Measurements from ENCODE around the gene SLC35A3. TPM values are rescaled to one million over a fixed set of nuclear protein-coding genes. Genes with fewer than 3 reads are reported as not detected.

SLC35A3 gene
- total RNA-seq, 4 donors from 2014 or later = 14.3 to 23.5 (median 17.2) TPM

DNA sequence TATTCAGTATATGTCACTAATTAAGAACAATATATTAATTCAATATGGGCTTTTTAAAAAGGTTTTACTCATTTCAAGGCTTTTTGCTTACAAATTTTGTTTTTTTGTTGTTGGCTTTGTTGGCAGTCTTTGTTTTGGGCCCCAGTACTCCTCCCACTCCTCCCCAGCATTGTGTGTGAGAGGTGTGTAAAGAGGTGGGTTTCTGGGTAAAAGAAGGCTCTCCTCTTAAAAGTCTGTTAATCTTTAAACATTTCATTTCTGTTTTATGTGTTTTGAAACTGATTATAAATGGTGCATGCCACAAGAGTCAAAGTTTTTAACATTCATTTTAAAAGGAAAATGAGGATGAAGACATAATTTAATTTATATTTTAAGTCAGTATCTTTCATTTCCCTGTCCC, 83.3 kb downstream of the SLC35A3 start:
- DNase-seq (ENCODE audit: low spot score in 2 of 2) = no peak
- H3K27me3 ChIP-seq = no peaks in the 10 kb centered on the region

DNA sequence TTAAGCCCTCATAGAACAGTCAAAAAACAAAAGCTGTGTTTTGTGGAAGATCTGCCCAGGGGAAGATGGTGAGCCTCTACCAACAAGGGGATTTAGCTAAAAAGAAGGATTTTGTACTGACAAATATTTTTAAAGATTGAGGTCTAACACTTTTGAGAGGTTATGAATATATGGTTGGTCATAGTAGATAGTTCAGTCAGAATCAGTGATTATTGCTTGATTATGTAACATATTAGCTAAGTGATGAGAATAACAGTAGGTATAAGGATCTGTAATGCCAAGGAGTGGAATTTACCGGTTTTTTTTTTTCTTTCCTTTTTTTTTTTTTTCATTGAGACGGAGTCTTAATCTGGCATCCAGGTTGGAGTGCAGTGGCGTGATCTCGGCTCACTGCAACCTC, 83.9 kb downstream of the SLC35A3 start:
- DNase-seq (ENCODE audit: low spot score in 2 of 2) = no peak
- Histone ChIP-seq H3K9me3 (no peaks in the 10 kb centered on the region), H3K4me3 (no peak overlapping the region), H3K4me1 (peaks cover 8% of the 10 kb centered on the region), H3K36me3 (peaks cover 14% of the 10 kb centered on the region), H3K27ac (no peak overlapping the region), H3K27me3 (no peaks in the 10 kb centered on the region)
- TF ChIP-seq EP300 (IDR thresholded peaks at IDR 0.05) (no peak), POLR2AphosphoS5 (IDR thresholded peaks at IDR 0.05) (no peak), POLR2A (IDR thresholded peaks at IDR 0.05) (no peak)
- TF ChIP-seq, protein P1, sequence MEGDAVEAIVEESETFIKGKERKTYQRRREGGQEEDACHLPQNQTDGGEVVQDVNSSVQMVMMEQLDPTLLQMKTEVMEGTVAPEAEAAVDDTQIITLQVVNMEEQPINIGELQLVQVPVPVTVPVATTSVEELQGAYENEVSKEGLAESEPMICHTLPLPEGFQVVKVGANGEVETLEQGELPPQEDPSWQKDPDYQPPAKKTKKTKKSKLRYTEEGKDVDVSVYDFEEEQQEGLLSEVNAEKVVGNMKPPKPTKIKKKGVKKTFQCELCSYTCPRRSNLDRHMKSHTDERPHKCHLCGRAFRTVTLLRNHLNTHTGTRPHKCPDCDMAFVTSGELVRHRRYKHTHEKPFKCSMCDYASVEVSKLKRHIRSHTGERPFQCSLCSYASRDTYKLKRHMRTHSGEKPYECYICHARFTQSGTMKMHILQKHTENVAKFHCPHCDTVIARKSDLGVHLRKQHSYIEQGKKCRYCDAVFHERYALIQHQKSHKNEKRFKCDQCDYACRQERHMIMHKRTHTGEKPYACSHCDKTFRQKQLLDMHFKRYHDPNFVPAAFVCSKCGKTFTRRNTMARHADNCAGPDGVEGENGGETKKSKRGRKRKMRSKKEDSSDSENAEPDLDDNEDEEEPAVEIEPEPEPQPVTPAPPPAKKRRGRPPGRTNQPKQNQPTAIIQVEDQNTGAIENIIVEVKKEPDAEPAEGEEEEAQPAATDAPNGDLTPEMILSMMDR (IDR thresholded peaks at IDR 0.05) = no peak
- 90% methylated on average over 4 of the region's 4 CpGs for WGBS

More for the DNA sequence above, 83.3 kb downstream of the SLC35A3 start:
- H3K4me1 ChIP-seq = peaks cover 8% of the 10 kb centered on the region
- TF ChIP-seq POLR2AphosphoS5 (IDR thresholded peaks at IDR 0.05) (no peak), POLR2A (IDR thresholded peaks at IDR 0.05) (no peak), EP300 (IDR thresholded peaks at IDR 0.05) (no peak)
- TF ChIP-seq, protein P1 (IDR thresholded peaks at IDR 0.05) = no peak
- H3K36me3 ChIP-seq = peaks cover 13% of the 10 kb centered on the region
- H3K4me3 ChIP-seq = no peak overlapping the region
- H3K9me3 ChIP-seq = no peaks in the 10 kb centered on the region
- H3K27ac ChIP-seq = no peak overlapping the region

DNA sequence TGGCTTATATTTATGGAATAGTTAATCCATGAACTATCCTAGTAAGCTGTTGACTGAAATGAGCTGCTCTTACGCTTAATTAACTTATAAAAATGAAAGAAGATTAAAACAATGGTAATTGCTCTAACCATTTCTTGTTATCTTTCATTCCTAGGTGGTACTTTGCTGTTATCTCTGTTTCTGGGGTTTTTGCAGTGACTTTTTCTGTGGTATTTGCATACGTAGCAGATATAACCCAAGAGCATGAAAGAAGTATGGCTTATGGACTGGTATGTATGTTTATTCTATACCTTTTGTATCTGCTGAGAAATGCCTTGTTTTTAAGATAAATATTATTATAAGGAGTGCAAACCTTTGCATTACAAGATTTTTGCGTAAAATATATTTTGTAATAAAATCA, 91.9 kb downstream of the SLC35A3 start:
- no peaks in the 10 kb centered on the region for H3K9me3 ChIP-seq
- 95% methylated on average over 3 of the region's 3 CpGs for WGBS
- H3K36me3 ChIP-seq = peaks cover 40% of the 10 kb centered on the region
- H3K27me3 ChIP-seq = no peaks in the 10 kb centered on the region
- H3K27ac ChIP-seq = no peak overlapping the region
- no peaks in the 10 kb centered on the region for H3K4me1 ChIP-seq
- no peak overlapping the region for H3K4me3 ChIP-seq
- DNase-seq (ENCODE audit: low spot score in 2 of 2) = no peak
- TF ChIP-seq POLR2A (IDR thresholded peaks at IDR 0.05) (no peak), POLR2AphosphoS5 (IDR thresholded peaks at IDR 0.05) (no peak), EP300 (IDR thresholded peaks at IDR 0.05) (no peak)
- TF ChIP-seq, protein P1 (IDR thresholded peaks at IDR 0.05) = no peak

DNA sequence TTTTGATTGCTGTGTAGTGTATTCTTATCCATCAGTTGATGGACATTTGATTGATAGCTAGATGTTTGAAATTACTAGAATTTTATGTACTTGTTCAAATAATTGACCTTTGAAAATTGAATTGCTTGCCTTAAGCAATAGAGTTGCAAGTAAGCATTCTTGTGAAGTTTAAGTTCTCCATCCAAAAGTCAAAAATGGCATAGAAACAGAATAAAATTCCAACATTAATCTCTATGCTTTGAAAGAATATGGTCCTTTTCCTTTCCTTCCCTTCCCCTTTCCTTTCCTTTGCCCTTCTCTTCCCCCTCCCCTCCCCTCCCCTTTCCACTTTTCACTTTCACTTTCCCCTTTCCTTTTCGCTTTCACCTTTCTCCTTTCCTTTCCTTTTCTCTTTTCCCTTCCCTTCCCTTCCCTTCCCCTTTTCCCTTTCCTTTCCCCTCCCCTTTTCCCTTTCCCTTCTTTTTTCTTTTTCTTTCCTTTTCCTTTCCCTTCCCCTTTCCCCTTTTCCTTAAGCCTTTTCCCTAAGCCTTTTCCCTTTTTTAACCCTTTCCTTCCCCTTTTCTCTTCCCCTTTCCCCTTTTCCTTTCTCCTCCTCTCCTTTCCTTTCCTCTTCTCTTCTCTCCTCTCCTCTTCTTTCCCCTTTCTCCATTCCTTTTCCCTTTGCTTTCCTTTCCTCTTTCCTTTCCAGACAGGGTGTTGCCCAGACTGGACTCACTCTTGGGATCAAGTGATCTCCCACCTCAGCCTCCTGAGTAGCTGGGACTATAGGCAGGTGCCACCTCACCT, 95.6 kb downstream of the SLC35A3 start:
- 75% methylated on average over 1 of the region's 1 CpG for WGBS
- no peak overlapping the region for H3K4me3 ChIP-seq
- no peak overlapping the region for H3K27ac ChIP-seq
- peaks cover 59% of the 10 kb centered on the region for H3K36me3 ChIP-seq
- no peaks in the 10 kb centered on the region for H3K27me3 ChIP-seq
- DNase-seq (ENCODE audit: low spot score in 2 of 2) = no peak
- TF ChIP-seq POLR2AphosphoS5 (IDR thresholded peaks at IDR 0.05) (no peak), POLR2A (IDR thresholded peaks at IDR 0.05) (no peak), EP300 (IDR thresholded peaks at IDR 0.05) (no peak)
- TF ChIP-seq, protein P1 (IDR thresholded peaks at IDR 0.05) = no peak
- H3K4me1 ChIP-seq = no peaks in the 10 kb centered on the region
- H3K9me3 ChIP-seq = no peaks in the 10 kb centered on the region

DNA sequence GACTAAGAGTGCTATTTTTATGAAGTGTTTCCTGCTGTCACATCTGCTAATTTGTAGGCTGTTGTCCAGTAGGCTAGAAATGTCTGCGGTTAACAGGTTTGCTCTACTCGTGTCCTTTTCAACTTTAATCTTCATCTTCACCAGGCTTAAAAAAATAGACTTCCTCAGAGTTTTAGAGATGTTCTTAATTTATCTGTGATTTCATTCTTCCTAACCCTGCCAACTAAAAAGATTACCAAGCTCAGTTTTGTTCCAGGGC, 96.1 kb downstream of the SLC35A3 start:
- no peaks in the 10 kb centered on the region for H3K9me3 ChIP-seq
- 87% methylated on average over 2 of the region's 2 CpGs for WGBS
- TF ChIP-seq, protein P1 (IDR thresholded peaks at IDR 0.05) = no peak
- no peak for TF ChIP-seq EP300 (IDR thresholded peaks at IDR 0.05)
- no peak for TF ChIP-seq POLR2AphosphoS5 (IDR thresholded peaks at IDR 0.05)
- TF ChIP-seq POLR2A (IDR thresholded peaks at IDR 0.05) = no peak
- DNase-seq (ENCODE audit: low spot score in 2 of 2) = no peak
- no peaks in the 10 kb centered on the region for H3K27me3 ChIP-seq
- H3K4me3 ChIP-seq = no peak overlapping the region
- H3K36me3 ChIP-seq = peaks cover 59% of the 10 kb centered on the region
- H3K27ac ChIP-seq = no peak overlapping the region
- no peaks in the 10 kb centered on the region for H3K4me1 ChIP-seq
